SK-N-SH (cell line): Measurements from ENCODE around the gene GGT5. TPM values are rescaled to one million over a fixed set of nuclear protein-coding genes. Genes with fewer than 3 reads are reported as not detected.
A peak's percentile ranks its signal among the peaks of the same experiment; 100 is the strongest.
"Not testable (repeated sequence)": the region's sequence is repeated elsewhere in the genome, so short reads cannot be mapped to it uniquely, and the experiment has no call there.

Source experiments
- CTCF ChIA-PET: fragments of 300-600, 350-600 bp; formaldehyde crosslinking; extraction: SDS; loops from one replicate; lab custom pipeline; 2021; lab: Yijun Ruan, JAX
- POLR2A ChIA-PET: fragments of 350-600 bp; sonication (Branson Sonifier 250); formaldehyde crosslinking; extraction: SDS; loops from one replicate; lab custom pipeline; 2020; ENCODE audit warnings: antibody characterized with exemption, inconsistent platforms; lab: Yijun Ruan, JAX
- DNase-seq: peaks from one replicate; pipeline ENCODE4 v3.0.0; 2012
- H2AFZ ChIP-seq: fragments of 200-600 bp; sonication (generic); 2 replicates; pipeline ENCODE4 v1.8.1; 2016; ENCODE audit warnings: antibody characterized with exemption, mild to moderate bottlenecking, low read depth
- H3F3A ChIP-seq: fragments of 200-600 bp; sonication (generic); replicated peaks from 2 replicates; pipeline ENCODE3; 2016; ENCODE audit warnings: antibody characterized with exemption, mild to moderate bottlenecking; ENCODE audit not compliant: insufficient read depth
- H3K27ac ChIP-seq, 2 experiments: fragments of 200-500 bp in 1 of 2; fragments of 200-600 bp in 1 of 2; sonication (Bioruptor generic) in 1 of 2; sonication (generic), shearing (Covaris generic) in 1 of 2; 2 replicates each; pipeline versions ENCODE4 v1.5.1 to v1.6.1; 2014 to 2016; ENCODE audit warnings: low read depth in 2 of 2, inconsistent platforms in 1 of 2, low read length in 1 of 2, mild to moderate bottlenecking in 1 of 2, mixed read lengths in 1 of 2
- H3K27me3 ChIP-seq: fragments of 200-600 bp; sonication (generic), shearing (Covaris generic); 2 replicates; pipeline ENCODE4 v1.6.1; 2016; ENCODE audit warnings: mixed run types; ENCODE audit not compliant: insufficient read depth
- H3K36me3 ChIP-seq, 2 experiments: fragments of 200-500 bp in 1 of 2; fragments of 200-600 bp in 1 of 2; sonication (Bioruptor generic) in 1 of 2; sonication (generic) in 1 of 2; replicated peaks in 1 of 2; 2 replicates each; pipeline versions ENCODE3 to v1.5.1; 2014 to 2016; ENCODE audit warnings: low read length in 1 of 2, mild to moderate bottlenecking in 1 of 2; ENCODE audit not compliant: insufficient read depth in 2 of 2, control insufficient read depth in 1 of 2
- H3K4me1 ChIP-seq, 2 experiments: fragments of 200-500 bp in 1 of 2; fragments of 200-600 bp in 1 of 2; sonication (Bioruptor generic) in 1 of 2; sonication (generic), shearing (Covaris generic) in 1 of 2; 2 replicates each; pipeline versions ENCODE4 v1.5.1 to v1.6.1; 2014 to 2016; ENCODE audit warnings: low read depth in 1 of 2, low read length in 1 of 2, mixed run types in 1 of 2; ENCODE audit not compliant: insufficient read depth in 2 of 2, control insufficient read depth in 1 of 2
- H3K4me2 ChIP-seq: fragments of 200-600 bp; sonication (generic), shearing (Covaris generic); 2 replicates; pipeline ENCODE4 v1.6.1; 2017; ENCODE audit warnings: mixed run types
- H3K4me3 ChIP-seq, 2 experiments: fragments of 200-500 bp in 1 of 2; fragments of 200-600 bp in 1 of 2; sonication (Bioruptor generic) in 1 of 2; sonication (generic), shearing (Covaris generic) in 1 of 2; 2 replicates each; pipeline versions ENCODE4 v1.5.1 to v1.8.1; 2014 to 2016; ENCODE audit warnings: low read depth in 2 of 2, inconsistent platforms in 1 of 2, low read length in 1 of 2, mild to moderate bottlenecking in 1 of 2, mixed read lengths in 1 of 2, moderate library complexity in 1 of 2
- H3K79me2 ChIP-seq: fragments of 200-600 bp; sonication (generic); 2 replicates; pipeline ENCODE4 v1.8.1; 2017; ENCODE audit warnings: mild to moderate bottlenecking; ENCODE audit not compliant: insufficient read depth
- H3K9ac ChIP-seq: fragments of 200-600 bp; sonication (generic); 2 replicates; pipeline ENCODE4 v1.6.1; 2017; ENCODE audit warnings: mixed run types
- H3K9me2 ChIP-seq: fragments of 200-600 bp; sonication (generic); 2 replicates; pipeline ENCODE4 v1.6.1; 2017; ENCODE audit warnings: mixed run types
- H3K9me3 ChIP-seq: fragments of 200-600 bp; sonication (generic); 2 replicates; pipeline ENCODE4 v1.6.1; 2017; ENCODE audit warnings: mixed run types, mild to moderate bottlenecking, moderate library complexity
- H4K20me1 ChIP-seq: fragments of 200-600 bp; sonication (generic); 2 replicates; pipeline ENCODE4 v1.6.1; 2017; ENCODE audit warnings: mild to moderate bottlenecking, mixed run types; ENCODE audit not compliant: insufficient read depth
- FOSL2 ChIP-seq: IDR thresholded peaks from 2 replicates; pipeline ENCODE4 v1.4.0; 2012; ENCODE audit warnings: low read depth, mild to moderate bottlenecking, moderate library complexity, borderline replicate concordance
- TCF12 ChIP-seq: IDR thresholded peaks from 2 replicates; pipeline ENCODE4 v1.4.0; 2012
- WGBS: methylation state at CpG from one replicate; pipeline ENCODE4 v1.1.6; 2017; ENCODE audit warnings: low lambda C conversion rate; 5-methylcytosine and 5-hydroxymethylcytosine counted together
- polyA plus RNA-seq, 3 experiments: library from polyadenylated mRNA; depleted of rRNA; stranded (reverse); fragments of >200 nt; gene quantifications; 2 replicates each; pipeline ENCODE4 v1.2.3, GENCODE V29; 2012
- TF ChIP-seq, protein P1 (sequence below): fragments of 150-350 bp; IDR thresholded peaks from 2 replicates; pipeline ENCODE4 v1.6.1; 2016; ENCODE audit warnings: mild to moderate bottlenecking, low read depth, low read length
- TF ChIP-seq, protein P2 (sequence below): IDR thresholded peaks from 2 replicates; pipeline ENCODE4 v1.4.0; 2012; ENCODE audit warnings: low read depth

Gene GGT5, protein sequence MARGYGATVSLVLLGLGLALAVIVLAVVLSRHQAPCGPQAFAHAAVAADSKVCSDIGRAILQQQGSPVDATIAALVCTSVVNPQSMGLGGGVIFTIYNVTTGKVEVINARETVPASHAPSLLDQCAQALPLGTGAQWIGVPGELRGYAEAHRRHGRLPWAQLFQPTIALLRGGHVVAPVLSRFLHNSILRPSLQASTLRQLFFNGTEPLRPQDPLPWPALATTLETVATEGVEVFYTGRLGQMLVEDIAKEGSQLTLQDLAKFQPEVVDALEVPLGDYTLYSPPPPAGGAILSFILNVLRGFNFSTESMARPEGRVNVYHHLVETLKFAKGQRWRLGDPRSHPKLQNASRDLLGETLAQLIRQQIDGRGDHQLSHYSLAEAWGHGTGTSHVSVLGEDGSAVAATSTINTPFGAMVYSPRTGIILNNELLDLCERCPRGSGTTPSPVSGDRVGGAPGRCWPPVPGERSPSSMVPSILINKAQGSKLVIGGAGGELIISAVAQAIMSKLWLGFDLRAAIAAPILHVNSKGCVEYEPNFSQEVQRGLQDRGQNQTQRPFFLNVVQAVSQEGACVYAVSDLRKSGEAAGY
- polyA plus RNA-seq (2012; rRNA removed), result 3.3 and 4.6 TPM in 2 replicates
- polyA plus RNA-seq (2012; cell fraction: cytosol; rRNA removed), result 1.2 and 2.7 TPM in 2 replicates
- polyA plus RNA-seq (2012; cell fraction: nucleus; rRNA removed), result 6.3 and 7.6 TPM in 2 replicates

DNA sequence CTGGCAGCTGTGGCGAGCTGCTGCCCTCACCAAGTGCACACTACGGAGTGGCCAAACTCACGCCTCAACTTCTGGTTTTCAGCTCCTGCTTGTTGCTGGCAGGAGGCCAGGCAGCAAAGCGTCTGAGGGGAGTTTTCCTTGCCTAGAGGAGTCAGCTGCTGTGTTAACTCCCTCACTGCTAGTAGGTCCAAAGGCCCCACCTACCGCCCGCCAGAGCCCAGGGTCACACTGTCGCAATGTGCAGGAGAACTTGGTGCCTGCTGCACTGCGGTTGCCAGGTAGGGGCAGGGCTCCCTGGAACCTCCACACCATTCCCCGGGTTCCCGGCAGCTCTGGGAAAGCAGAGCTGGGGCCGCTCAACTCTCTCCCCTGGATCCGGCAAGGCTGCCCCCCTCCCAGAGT, at the start of gene GGT5:
GGT5 (minus strand) TSS at position 53 of the 402 bp plus-strand sequence. CDS start 357 bp downstream, outside the sequence.
- H4K20me1 ChIP-seq, DNase-seq, H3K79me2 ChIP-seq, H3K27me3 ChIP-seq, H3K9ac ChIP-seq, POLR2A ChIA-PET, H3K36me3 ChIP-seq, H3K4me2 ChIP-seq, H3K9me3 ChIP-seq, H3K9me2 ChIP-seq, H3F3A ChIP-seq, H3K4me3 ChIP-seq: not testable (repeated sequence)
- Histone ChIP-seq H3K4me1 (peaks cover 26 to 52% of the 10 kb centered on the region in 2 experiments; a peak in 3 of 4 replicates), H2AFZ (peak within 1 kb of the TSS; percentile 1; the same call in 1 of the 2 replicates), H3K27ac (peak within 1 kb of the TSS; percentile 51 to 89; a peak in 3 of 4 replicates)
- CTCF ChIA-PET, result interaction anchor here (0.9 to 5.6 kb wide), 4 partner anchors 27 to 97 kb away, joined by 3 to 94 read pairs (median 3); no protein-coding TSS in a partner anchor
- WGBS, result 47% methylated on average over 5 of the region's 12 CpGs

DNA sequence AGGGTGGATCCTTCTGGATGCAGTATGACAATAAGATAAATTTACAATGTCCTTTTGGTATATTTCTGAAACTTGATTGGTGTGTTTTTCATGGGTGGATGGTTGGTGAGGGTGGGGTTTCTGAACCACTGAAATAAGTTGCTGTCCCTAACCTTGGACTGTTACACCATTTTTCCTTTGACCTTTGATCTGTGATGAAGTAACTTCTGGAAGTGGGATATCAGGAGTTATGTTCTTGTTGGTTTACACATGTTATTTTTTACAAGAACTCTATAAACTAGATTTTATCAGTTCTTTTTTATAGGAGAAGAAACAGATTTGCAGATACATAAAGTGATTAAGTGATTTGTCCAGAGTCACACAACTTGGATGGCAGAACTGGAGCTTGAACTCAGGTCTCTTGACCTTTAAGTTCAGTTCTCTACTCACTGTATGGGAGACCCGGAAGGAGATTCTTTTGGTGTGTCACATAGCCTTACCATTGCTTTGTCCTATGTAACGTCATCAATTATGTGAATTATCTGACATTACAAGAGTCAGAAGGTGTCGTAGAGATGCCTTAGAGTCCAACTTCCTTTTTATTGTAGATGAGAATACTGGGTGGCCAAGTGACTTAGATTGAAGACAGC, 47.4 kb upstream of the GGT5 start:
- H2AFZ ChIP-seq, H3K9me3 ChIP-seq, H3K9ac ChIP-seq, H3K36me3 ChIP-seq, H3K4me3 ChIP-seq, H3K27me3 ChIP-seq, H3K9me2 ChIP-seq, H4K20me1 ChIP-seq, POLR2A ChIA-PET, DNase-seq: not testable (repeated sequence)
- Histone ChIP-seq H3K27ac (peak overlapping the region; percentile 87 to 91; a peak in 3 of 4 replicates), H3K4me2 (peak overlapping the region; percentile 10; the same call in 1 of the 2 replicates), H3K79me2 (peaks cover 75% of the 10 kb centered on the region), H3F3A (peaks cover 45% of the 10 kb centered on the region), H3K4me1 (peaks cover 29 to 32% of the 10 kb centered on the region in 2 experiments)
- 83% methylated on average over 3 of the region's 3 CpGs for WGBS
- CTCF ChIA-PET, result interaction anchor here (1.1 kb wide), 1 partner anchor 31 kb away, joined by 4 read pairs; no protein-coding TSS in a partner anchor

DNA sequence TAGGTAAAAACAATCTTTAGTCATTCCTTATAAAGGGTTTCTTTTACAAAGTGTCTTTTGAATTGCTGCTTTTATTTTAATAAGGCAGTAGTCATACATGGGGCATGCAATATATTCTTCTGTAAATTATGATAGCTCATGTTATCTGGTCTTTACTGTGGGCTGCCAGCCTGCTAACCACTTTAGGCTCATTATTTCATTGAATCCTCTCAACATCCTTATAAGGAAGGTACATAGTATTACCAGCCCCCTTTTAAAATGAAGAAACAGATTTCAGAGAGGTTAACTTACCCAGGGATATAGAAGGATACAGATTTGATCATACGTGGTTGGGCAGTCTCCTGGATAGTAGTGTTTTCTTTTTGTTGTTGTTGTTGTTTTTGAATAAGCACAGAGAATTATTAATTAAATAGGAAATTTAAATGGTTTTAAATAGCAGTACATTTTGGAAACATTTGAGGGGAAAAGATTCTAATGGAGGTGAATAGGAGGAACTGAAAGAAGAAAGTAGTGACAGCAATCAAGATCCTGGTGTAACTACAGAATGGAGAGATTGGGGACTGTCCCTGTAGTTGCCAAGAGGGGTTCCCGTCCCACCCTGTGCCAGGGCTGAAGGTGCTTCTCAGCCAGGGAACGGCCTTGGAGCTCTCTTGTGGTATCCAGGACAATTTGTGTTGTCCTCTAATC, 46.8 kb upstream of the GGT5 start:
- H3K4me2 ChIP-seq, result peak overlapping the region; percentile 10; the same call in 1 of the 2 replicates

More for the DNA sequence above, 46.8 kb upstream of the GGT5 start:
- Histone ChIP-seq H3K9me3 (no peaks in the 10 kb centered on the region), H3K27me3 (no peaks in the 10 kb centered on the region), H3K27ac (peak overlapping the region; percentile 87 to 91), H3K9ac (0 out of 2 replicates have a peak overlapping the region, but pooled peaks have one; percentile 48), H2AFZ (no peak overlapping the region), H3F3A (peaks cover 45% of the 10 kb centered on the region), H3K9me2 (no peaks in the 10 kb centered on the region), H3K36me3 (no peaks in the 10 kb centered on the region), H3K79me2 (peaks cover 78% of the 10 kb centered on the region), H3K4me3 (no peak overlapping the region), H3K4me1 (peaks cover 32 to 35% of the 10 kb centered on the region in 2 experiments), H4K20me1 (no peaks in the 10 kb centered on the region; the same call in 1 of the 2 replicates)
- ChIA-PET CTCF (interaction anchor here (1.1 kb wide), 1 partner anchor 32 kb away, joined by 4 read pairs; no protein-coding TSS in a partner anchor), POLR2A (no interaction called here)
- WGBS, result 93% methylated on average over 3 of the region's 3 CpGs
- DNase-seq, result no peak
- TF ChIP-seq, protein P1, sequence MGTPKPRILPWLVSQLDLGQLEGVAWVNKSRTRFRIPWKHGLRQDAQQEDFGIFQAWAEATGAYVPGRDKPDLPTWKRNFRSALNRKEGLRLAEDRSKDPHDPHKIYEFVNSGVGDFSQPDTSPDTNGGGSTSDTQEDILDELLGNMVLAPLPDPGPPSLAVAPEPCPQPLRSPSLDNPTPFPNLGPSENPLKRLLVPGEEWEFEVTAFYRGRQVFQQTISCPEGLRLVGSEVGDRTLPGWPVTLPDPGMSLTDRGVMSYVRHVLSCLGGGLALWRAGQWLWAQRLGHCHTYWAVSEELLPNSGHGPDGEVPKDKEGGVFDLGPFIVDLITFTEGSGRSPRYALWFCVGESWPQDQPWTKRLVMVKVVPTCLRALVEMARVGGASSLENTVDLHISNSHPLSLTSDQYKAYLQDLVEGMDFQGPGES, result no peak
- TF ChIP-seq, protein P2, sequence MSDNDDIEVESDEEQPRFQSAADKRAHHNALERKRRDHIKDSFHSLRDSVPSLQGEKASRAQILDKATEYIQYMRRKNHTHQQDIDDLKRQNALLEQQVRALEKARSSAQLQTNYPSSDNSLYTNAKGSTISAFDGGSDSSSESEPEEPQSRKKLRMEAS, result no peak
- TF ChIP-seq FOSL2, result no peak
- TF ChIP-seq TCF12, result no peak
